Gastroesophageal sphincter (tissue), 3 donors: ENCODE measurements around the gene OPCML.

Experiments
- CTCF ChIP-seq, 4 experiments: fragments of 200-600 bp in 2 of 4; fragments of 450-650 bp in 2 of 4; sonication (generic) in 1 of 4; IDR thresholded peaks; one replicate each; pipeline ENCODE4 v1.5.1; 2017 to 2019; ENCODE audit warnings: antibody characterized with exemption in 4 of 4, mild to moderate bottlenecking in 2 of 4, moderate library complexity in 2 of 4
- POLR2A ChIP-seq, 2 donors: fragments of 450-650 bp; IDR thresholded peaks; one replicate each; pipeline ENCODE4 v1.6.1; 2017; ENCODE audit warnings: antibody characterized with exemption in 2 of 2, mild to moderate bottlenecking in 2 of 2, moderate library complexity in 1 of 2

- no peak for TF ChIP-seq POLR2A (IDR thresholded peaks at IDR 0.05)
- TF ChIP-seq CTCF (IDR thresholded peaks at IDR 0.05), result no peak
Observed at GRCh38 chr11:133041181-133041580, 491.1 kb downstream of the OPCML start.
